HEK293 (cell line): ENCODE data around the gene PARD3B.

Experiments used
- CTCF ChIA-PET: fragments of 350-600 bp; formaldehyde crosslinking; extraction: SDS; loops from one replicate; lab custom pipeline; 2021; ENCODE audit warnings: antibody characterized with exemption; lab: Yijun Ruan, JAX
- POLR2A ChIA-PET: fragments of 300-600 bp; formaldehyde crosslinking; extraction: SDS; loops from one replicate; lab custom pipeline; 2020; ENCODE audit warnings: antibody characterized with exemption, inconsistent platforms; lab: Yijun Ruan, JAX
- H3K27ac ChIP-seq: fragments of 200-500 bp; sonication (Bioruptor generic); 2 replicates; pipeline ENCODE4 v1.5.1; 2014; ENCODE audit warnings: low read depth, low read length, control low read depth, inconsistent platforms; ENCODE audit errors: extremely low read depth
- H3K36me3 ChIP-seq, 2 experiments: fragments of 200-500 bp in 1 of 2; sonication (Bioruptor generic) in 1 of 2; 1 replicate in 1 of 2; 2 replicates in 1 of 2; pipeline ENCODE4 v1.5.1; 2014 to 2017; ENCODE audit warnings: inconsistent platforms in 2 of 2, low read length in 2 of 2; ENCODE audit not compliant: control insufficient read depth in 2 of 2, insufficient read depth in 1 of 2
- H3K4me1 ChIP-seq: fragments of 200-500 bp; sonication (Bioruptor generic); 2 replicates; pipeline ENCODE4 v1.5.1; 2014; ENCODE audit warnings: mild to moderate bottlenecking, low read length, inconsistent platforms; ENCODE audit not compliant: control insufficient read depth, insufficient read depth
- H3K4me3 ChIP-seq: 2 replicates; pipeline ENCODE4 v1.5.1; 2011; ENCODE audit warnings: low read depth, mild to moderate bottlenecking, control low read depth, low read length, moderate library complexity
- H3K9me3 ChIP-seq: fragments of 200-500 bp; sonication (Bioruptor generic); 2 replicates; pipeline ENCODE4 v1.5.1; 2014; ENCODE audit warnings: low read depth, low read length, inconsistent platforms; ENCODE audit not compliant: control insufficient read depth, insufficient read depth
- BCL11B ChIP-seq: fragments of 450-650 bp; formaldehyde crosslinking; IDR thresholded peaks from 2 replicates; pipeline ENCODE4 v1.5.1; 2016; ENCODE audit warnings: low read depth, missing biosample characterization, missing genetic modification characterization
- IKZF3 ChIP-seq: fragments of 450-650 bp; IDR thresholded peaks from 2 replicates; pipeline ENCODE4 v1.5.0; 2018; ENCODE audit warnings: missing biosample characterization, mild to moderate bottlenecking, missing genetic modification characterization, moderate library complexity
- MEIS1 ChIP-seq: sonication (generic); formaldehyde crosslinking; IDR thresholded peaks from 2 replicates; pipeline ENCODE4 v1.8.1; 2022; ENCODE audit warnings: missing genetic modification reagents, mild to moderate bottlenecking, borderline replicate concordance
- OSR2 ChIP-seq: fragments of 450-650 bp; formaldehyde crosslinking; IDR thresholded peaks from 2 replicates; pipeline ENCODE4 v1.5.1; 2016; ENCODE audit warnings: missing biosample characterization, missing genetic modification characterization
- PBX3 ChIP-seq: sonication (generic); formaldehyde crosslinking; IDR thresholded peaks from 2 replicates; pipeline ENCODE4 v1.8.1; 2022; ENCODE audit warnings: mild to moderate bottlenecking, moderate library complexity, missing genetic modification reagents
- REPIN1 ChIP-seq: fragments of 450-650 bp; formaldehyde crosslinking; IDR thresholded peaks from 2 replicates; pipeline ENCODE4 v1.5.1; 2017; ENCODE audit warnings: missing biosample characterization, missing genetic modification characterization, low read depth
- ZBTB17 ChIP-seq: fragments of 450-650 bp; formaldehyde crosslinking; IDR thresholded peaks from 2 replicates; pipeline ENCODE4 v1.5.1; 2016; ENCODE audit warnings: missing biosample characterization, missing genetic modification characterization
- ZBTB21 ChIP-seq: fragments of 450-650 bp; formaldehyde crosslinking; IDR thresholded peaks from 2 replicates; pipeline ENCODE4 v1.5.1; 2017; ENCODE audit warnings: missing biosample characterization, missing genetic modification characterization
- ZBTB7A ChIP-seq: fragments of 450-650 bp; formaldehyde crosslinking; IDR thresholded peaks from 2 replicates; pipeline ENCODE4 v1.5.1; 2016; ENCODE audit warnings: low read depth, missing biosample characterization, missing genetic modification characterization
- ZBTB8A ChIP-seq: fragments of 450-650 bp; formaldehyde crosslinking; IDR thresholded peaks from 2 replicates; pipeline ENCODE4 v1.5.1; 2016; ENCODE audit warnings: missing biosample characterization, missing genetic modification characterization
- ZFHX2 ChIP-seq: fragments of 450-650 bp; formaldehyde crosslinking; conservative IDR thresholded peaks from 2 replicates; pipeline ENCODE4 v1.5.1; 2016; ENCODE audit warnings: missing biosample characterization, missing genetic modification characterization
- ZFP41 ChIP-seq: fragments of 450-650 bp; formaldehyde crosslinking; IDR thresholded peaks from 2 replicates; pipeline ENCODE4 v1.5.1; 2016; ENCODE audit warnings: missing biosample characterization, missing genetic modification characterization, borderline replicate concordance
- ZFP69B ChIP-seq: fragments of 450-650 bp; formaldehyde crosslinking; IDR thresholded peaks from 2 replicates; pipeline ENCODE4 v1.5.1; 2016; ENCODE audit warnings: missing biosample characterization, missing genetic modification characterization
- ZNF10 ChIP-seq: fragments of 450-650 bp; formaldehyde crosslinking; IDR thresholded peaks from 2 replicates; pipeline ENCODE4 v1.5.1; 2017; ENCODE audit warnings: missing biosample characterization, missing genetic modification characterization
- ZNF2 ChIP-seq: fragments of 450-650 bp; formaldehyde crosslinking; IDR thresholded peaks from 2 replicates; pipeline ENCODE4 v1.5.1; 2016; ENCODE audit warnings: missing biosample characterization, missing genetic modification characterization
- ZNF366 ChIP-seq: fragments of 450-650 bp; formaldehyde crosslinking; conservative IDR thresholded peaks from 2 replicates; pipeline ENCODE4 v1.5.1; 2016; ENCODE audit warnings: missing biosample characterization, missing genetic modification characterization
- ZNF423 ChIP-seq: fragments of 450-650 bp; formaldehyde crosslinking; IDR thresholded peaks from 2 replicates; pipeline ENCODE4 v1.5.1; 2016; ENCODE audit warnings: missing biosample characterization, missing genetic modification characterization
- ZNF488 ChIP-seq: fragments of 450-650 bp; formaldehyde crosslinking; IDR thresholded peaks from 2 replicates; pipeline ENCODE4 v1.5.1; 2016; ENCODE audit warnings: missing biosample characterization, missing genetic modification characterization
- ZNF701 ChIP-seq: fragments of 450-650 bp; formaldehyde crosslinking; IDR thresholded peaks from 2 replicates; pipeline ENCODE4 v1.5.1; 2016; ENCODE audit warnings: missing biosample characterization, missing genetic modification characterization
- ZNF843 ChIP-seq: fragments of 450-650 bp; formaldehyde crosslinking; IDR thresholded peaks from 2 replicates; pipeline ENCODE4 v1.5.1; 2016; ENCODE audit warnings: missing biosample characterization, missing genetic modification characterization

PARD3B gene

GRCh38 chr2:205556357-205556756 is 1011.1 kb downstream of the PARD3B start:
- Histone ChIP-seq H3K27ac (no peak overlapping the region), H3K4me3 (no peak overlapping the region), H3K4me1 (no peaks in the 10 kb centered on the region), H3K9me3 (no peaks in the 10 kb centered on the region), H3K36me3 (no peaks in the 10 kb centered on the region)
- POLR2A ChIA-PET, result no interaction called here
- CTCF ChIA-PET, result no interaction called here
- TF ChIP-seq REPIN1 (no peak), ZNF701 (tag by site-specific recombination) (no peak), ZNF423 (tag by site-specific recombination) (no peak), ZBTB21 (no peak), ZBTB8A (tag by site-specific recombination) (no peak), PBX3 (no peak), ZBTB7A (no peak), IKZF3 (tag by site-specific recombination) (no peak), ZNF10 (tag by site-specific recombination) (no peak), ZNF843 (no peak), ZFP69B (tag by site-specific recombination) (no peak), OSR2 (no peak), ZFP41 (tag by site-specific recombination) (no peak)

GRCh38 chr2:205556841-205557539 is 1011.7 kb downstream of the PARD3B start:
- CTCF ChIA-PET, result no interaction called here

GRCh38 chr2:205557873-205558272 is 1012.6 kb downstream of the PARD3B start:
- TF ChIP-seq ZBTB17 (tag by site-specific recombination) (no peak), BCL11B (tag by site-specific recombination) (no peak), ZNF488 (tag by site-specific recombination) (no peak), ZNF2 (tag by site-specific recombination) (no peak), MEIS1 (CRISPR knock-in tag) (no peak)
- Histone ChIP-seq H3K4me3 (no peak overlapping the region), H3K4me1 (no peaks in the 10 kb centered on the region), H3K9me3 (no peaks in the 10 kb centered on the region), H3K36me3 (no peaks in the 10 kb centered on the region), H3K27ac (no peak overlapping the region)
- POLR2A ChIA-PET, result no interaction called here
- CTCF ChIA-PET, result interaction anchor here (0.5 to 0.6 kb wide), 3 partner anchors 62 to 118 kb away, joined by 3 to 4 read pairs (median 3); no protein-coding TSS in a partner anchor

More at GRCh38 chr2:205556841-205557539, 1011.7 kb downstream of the PARD3B start:
- H3K4me1 ChIP-seq, result no peaks in the 10 kb centered on the region
- H3K36me3 ChIP-seq, result no peaks in the 10 kb centered on the region
- TF ChIP-seq ZNF366 (tag by site-specific recombination) (no peak), ZFHX2 (tag by site-specific recombination) (peak; percentile 47)
- TF ChIP-seq, all 188 proteins: peak for 1
- H3K27ac ChIP-seq, result no peak overlapping the region
- no peaks in the 10 kb centered on the region for H3K9me3 ChIP-seq
- POLR2A ChIA-PET, result no interaction called here
- H3K4me3 ChIP-seq, result no peak overlapping the region
